Hindlimb muscle (tissue), 1 donor: ENCODE results near the gene PLSCR4. TPM values are rescaled to one million over a fixed set of nuclear protein-coding genes. Genes with fewer than 3 reads are reported as not detected.

Experiments
- DNase-seq: peaks from one replicate; pipeline ENCODE4 v3.0.0-alpha.2; 2013
- polyA plus RNA-seq: library from polyadenylated mRNA; unstranded; fragments of 120-200 nt; gene quantifications from one replicate; pipeline ENCODE4 v1.2.1, GENCODE V29; 2013; ENCODE audit not compliant: insufficient read length

The PLSCR4 gene
- polyA plus RNA-seq, 1 donor = 10.2 TPM

DNA sequence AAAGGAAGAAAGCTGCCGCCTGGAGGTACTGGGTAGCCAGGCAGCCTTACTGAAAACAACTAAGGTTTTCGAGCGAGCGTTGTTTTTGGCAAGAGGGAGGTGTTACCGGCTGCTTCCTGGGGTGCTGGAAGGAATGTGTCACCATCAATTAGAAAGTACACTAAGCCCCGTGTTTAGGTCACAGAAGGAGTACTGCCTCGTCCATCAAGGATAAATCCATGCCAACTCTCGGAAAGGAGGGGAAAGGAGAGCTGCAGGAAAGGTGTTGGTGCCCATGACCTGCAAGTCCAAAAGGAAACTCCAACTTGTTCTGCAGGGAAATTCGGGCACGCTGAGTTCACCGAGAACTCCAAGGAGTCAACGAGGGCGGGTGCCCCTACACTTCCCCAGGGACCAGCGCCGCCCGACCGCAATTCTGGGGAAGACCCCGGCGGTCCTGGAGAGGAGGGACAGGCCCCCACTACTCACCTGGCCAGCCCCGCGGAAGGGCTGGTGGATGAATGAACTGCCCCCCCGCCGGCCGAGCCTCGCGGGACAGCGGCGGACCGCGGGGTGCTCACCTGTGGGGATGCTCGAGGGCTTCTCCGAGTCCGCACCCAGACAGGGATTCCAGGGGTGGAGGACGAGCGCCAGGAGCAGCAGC lies 90.5 kb downstream of the PLSCR4 start:
- peak; percentile 55 for DNase-seq

DNA sequence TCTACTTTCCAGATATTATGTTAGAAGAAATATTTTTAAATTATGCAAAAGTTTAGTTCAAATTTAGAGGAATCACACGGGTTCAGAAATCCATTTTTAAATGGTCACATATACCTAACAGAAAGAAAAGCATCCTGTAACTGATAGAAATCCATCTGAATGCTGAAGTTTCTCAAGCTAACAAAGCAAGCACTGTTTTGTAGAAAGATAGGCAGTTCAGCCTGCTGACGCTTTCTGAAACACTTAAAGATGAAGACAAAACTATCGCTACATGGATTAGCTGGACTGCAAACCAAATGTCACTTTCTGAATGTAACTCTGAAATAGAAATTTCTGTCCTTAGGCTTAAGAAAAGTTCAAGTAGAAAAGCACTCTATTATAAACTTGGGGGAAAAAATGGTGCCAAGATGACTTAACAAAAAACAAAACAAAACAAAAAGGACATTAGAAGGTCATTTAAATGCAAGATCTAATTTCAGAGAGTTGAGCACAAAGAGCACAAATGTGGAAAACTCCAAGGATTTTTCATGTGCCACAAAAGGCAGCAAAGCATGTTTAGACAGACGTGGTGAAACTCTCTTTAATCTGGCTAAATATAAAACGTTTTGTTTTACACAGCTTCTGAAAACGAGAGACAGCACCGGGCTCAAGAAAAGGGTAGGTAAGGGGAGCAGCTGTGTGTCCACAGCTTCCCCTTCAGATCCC lies 91.1 kb downstream of the PLSCR4 start:
- no peak for DNase-seq

DNA sequence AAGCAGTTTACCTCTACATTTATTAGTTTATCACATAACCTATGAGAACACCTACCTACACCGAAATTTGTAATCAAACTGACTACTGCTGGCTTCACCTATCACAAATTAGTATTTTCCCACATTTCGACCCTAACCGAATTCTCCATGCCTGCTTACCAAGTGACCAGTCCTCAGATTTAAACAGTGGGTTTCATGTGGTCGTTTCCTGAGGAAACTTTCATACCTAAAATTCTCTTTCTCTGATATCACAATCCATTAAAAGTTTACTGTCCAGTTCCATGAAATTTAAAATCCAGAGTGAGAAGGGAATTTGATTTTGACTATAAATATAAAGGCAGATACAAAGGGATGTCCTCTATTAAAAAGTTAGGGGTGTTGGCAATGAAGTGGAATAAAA lies 91.9 kb downstream of the PLSCR4 start:
- DNase-seq = no peak

- DNase-seq = no peak
These were observed 93.4 kb downstream of the PLSCR4 start for GRCh38 chr3:146157325-146158060.

- no peak for DNase-seq
These were observed 94.1 kb downstream of the PLSCR4 start for GRCh38 chr3:146156666-146157314.

DNA sequence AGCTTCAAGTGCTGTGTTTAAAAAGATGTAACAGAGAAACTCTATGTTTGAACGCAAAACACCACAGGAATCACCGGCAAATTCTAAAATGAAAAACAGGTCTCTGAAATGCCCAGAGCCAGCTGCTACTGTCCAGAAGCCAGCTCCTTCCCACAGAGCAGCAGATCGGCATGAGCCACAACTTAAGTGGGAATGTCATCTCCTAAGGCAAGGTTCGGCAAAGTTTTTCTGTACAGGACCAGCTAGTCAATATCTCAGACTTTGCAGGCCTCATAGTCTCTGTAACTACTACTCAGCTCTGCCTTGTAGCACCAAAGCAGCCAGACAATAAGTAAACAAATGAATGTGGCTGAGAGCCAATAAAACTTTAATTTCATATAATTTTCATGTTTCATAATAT lies 94.8 kb downstream of the PLSCR4 start:
- DNase-seq = no peak

DNA sequence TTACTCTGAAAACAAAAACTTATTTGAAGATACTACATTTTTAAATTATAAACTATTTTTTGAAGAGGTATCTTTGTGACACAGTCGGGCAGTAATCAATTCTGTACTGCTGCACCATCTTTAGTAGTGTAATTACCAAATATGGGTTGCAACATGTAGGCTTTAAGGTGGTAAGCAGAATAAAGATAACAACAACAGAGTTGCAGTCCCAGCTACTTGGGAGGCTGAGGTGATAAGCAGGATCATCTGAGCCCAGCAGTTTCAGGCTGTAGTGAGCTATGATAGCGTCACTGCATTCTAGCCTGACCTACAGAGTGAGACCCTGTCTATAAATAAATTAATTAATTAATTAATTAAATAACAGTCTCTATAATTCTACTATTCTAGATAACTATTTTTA lies 95.9 kb downstream of the PLSCR4 start:
- no peak for DNase-seq

- DNase-seq = no peak
These were observed 96.6 kb downstream of the PLSCR4 start for GRCh38 chr3:146154316-146154715.

DNA sequence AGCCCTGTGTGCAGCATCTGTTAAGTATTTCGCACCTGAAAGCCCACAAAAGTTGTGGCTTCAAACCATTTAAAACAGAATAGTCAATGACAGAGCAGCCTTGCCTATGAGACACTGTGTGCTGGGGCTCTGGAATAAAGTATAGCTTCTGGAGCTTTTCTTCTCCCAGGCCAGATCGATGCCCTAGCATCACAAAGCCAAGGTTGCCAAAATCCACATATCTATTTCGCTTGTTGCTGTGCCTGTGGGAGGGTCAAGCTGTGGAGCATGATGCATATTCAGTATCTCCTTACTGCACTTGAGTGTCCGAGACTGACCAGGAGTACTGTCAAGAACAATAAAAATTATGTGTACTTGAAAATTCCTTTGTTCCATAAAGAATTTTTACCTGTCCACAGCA lies 97.5 kb downstream of the PLSCR4 start:
- DNase-seq = no peak

DNA sequence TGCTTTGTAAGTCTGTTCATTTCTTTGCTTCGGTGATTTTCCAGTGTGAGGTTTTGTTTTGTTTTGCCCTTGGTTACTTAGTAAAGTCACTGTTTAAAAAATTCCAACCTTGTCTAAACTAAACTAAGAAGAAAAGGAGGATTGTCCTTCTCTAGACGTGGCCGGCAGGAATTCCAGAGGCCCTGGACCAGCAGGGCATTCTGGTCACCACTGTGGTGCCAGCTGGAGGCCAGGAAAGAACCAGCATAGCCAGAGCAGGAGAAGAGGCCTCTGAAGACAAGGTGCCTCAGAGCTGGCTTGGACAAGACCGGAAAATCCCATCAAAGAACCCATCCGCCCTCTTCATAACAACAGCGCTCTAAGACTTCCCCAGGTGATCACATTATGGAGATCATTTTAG lies 98.1 kb downstream of the PLSCR4 start:
- DNase-seq = no peak

DNA sequence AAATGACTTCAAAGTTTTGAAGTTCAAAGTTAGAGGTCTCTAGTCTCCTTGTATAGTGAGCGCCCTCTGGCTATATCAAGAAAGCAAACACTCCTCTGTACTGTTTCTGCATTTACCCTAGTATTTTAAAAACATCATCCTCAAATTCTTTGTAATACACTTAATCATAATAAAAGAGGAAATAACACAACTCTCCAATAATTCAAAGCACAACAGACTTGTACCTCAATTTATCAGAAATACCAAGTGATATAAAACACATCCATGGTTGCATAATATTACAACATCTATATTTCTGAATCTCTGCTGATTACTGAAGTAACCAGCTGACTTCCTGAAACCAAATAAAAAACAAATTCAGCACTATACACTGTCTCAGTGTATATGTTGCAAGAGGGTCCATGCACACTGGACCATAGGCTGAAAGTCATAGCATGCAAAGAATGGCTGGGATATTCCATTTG lies 102.4 kb downstream of the PLSCR4 start:
- DNase-seq = no peak

- DNase-seq = no peak
These were observed 105.3 kb downstream of the PLSCR4 start for GRCh38 chr3:146145642-146146041.

GRCh38 chr3:146142757-146143156 lies 108.1 kb downstream of the PLSCR4 start:
- no peak for DNase-seq

Other genes starting within 250 kb of the PLSCR4 start
- 10.7 TPM for gene PLOD2, start 89.9 kb downstream of the PLSCR4 start, polyA plus RNA-seq
- not detected for gene PLSCR2, start 218.5 kb upstream of the PLSCR4 start, polyA plus RNA-seq